SK-N-SH treated with all-trans-retinoic acid at 6 μM for 48 hours (cell line): ENCODE measurements around the gene ZAP70.

ENCODE experiments used
- ATAC-seq: fragments of 200-7000 bp; cut with Tn5 transposase; 3 replicates; pipeline ENCODE4 v1.9.1; 2020; ENCODE audit warnings: mild to moderate bottlenecking, moderate library complexity
- ARNTL ChIP-seq: fragments of 450-650 bp; formaldehyde crosslinking; IDR thresholded peaks from 2 replicates; pipeline ENCODE4 v1.5.0; 2020; ENCODE audit warnings: low read depth, mild to moderate bottlenecking, moderate library complexity, borderline replicate concordance
- BACH2 ChIP-seq: fragments of 250-450 bp; sonication (Bioruptor Pico); IDR thresholded peaks from 2 replicates; pipeline ENCODE4 v1.9.0; 2021; ENCODE audit warnings: mild to moderate bottlenecking, borderline replicate concordance
- CSDC2 ChIP-seq: fragments of 250-450 bp; sonication (Bioruptor Pico); IDR thresholded peaks from 2 replicates; pipeline ENCODE4 v1.5.0; 2020; ENCODE audit warnings: mild to moderate bottlenecking, moderate library complexity
- ESRRG ChIP-seq: fragments of 250-450 bp; sonication (Bioruptor Pico); IDR thresholded peaks from 2 replicates; pipeline ENCODE4 v1.6.1; 2021; ENCODE audit warnings: mild to moderate bottlenecking
- GLIS3 ChIP-seq: fragments of 250-450 bp; sonication (Bioruptor Pico); IDR thresholded peaks from 2 replicates; pipeline ENCODE4 v1.5.0; 2020; ENCODE audit warnings: mild to moderate bottlenecking, moderate library complexity
- ISL1 ChIP-seq: fragments of 250-450 bp; sonication (Bioruptor Pico); IDR thresholded peaks from 2 replicates; pipeline ENCODE4 v2.1.2; 2022; ENCODE audit warnings: mild to moderate bottlenecking, moderate library complexity
- OSR1 ChIP-seq: fragments of 250-450 bp; sonication (Bioruptor Pico); IDR thresholded peaks from 2 replicates; pipeline ENCODE4 v1.8.0; 2022; ENCODE audit warnings: moderate library complexity, mild to moderate bottlenecking, inconsistent platforms
- POU6F1 ChIP-seq: fragments of 250-450 bp; sonication (Bioruptor Pico); IDR thresholded peaks from 2 replicates; pipeline ENCODE4 v1.8.0; 2021; ENCODE audit warnings: low read depth, mild to moderate bottlenecking, moderate library complexity, borderline replicate concordance
- PPARA ChIP-seq: fragments of 250-450 bp; sonication (Bioruptor Pico); IDR thresholded peaks from 2 replicates; pipeline ENCODE4 v1.5.0; 2020; ENCODE audit warnings: mild to moderate bottlenecking, borderline replicate concordance
- SNAI2 ChIP-seq: fragments of 250-450 bp; sonication (Bioruptor Pico); IDR thresholded peaks from 2 replicates; pipeline ENCODE4 v1.5.0; 2020; ENCODE audit warnings: mild to moderate bottlenecking, moderate library complexity
- TCF4 ChIP-seq: fragments of 250-450 bp; sonication (Bioruptor Pico); IDR thresholded peaks from 2 replicates; pipeline ENCODE4 v1.8.0; 2021; ENCODE audit warnings: mild to moderate bottlenecking, moderate library complexity, borderline replicate concordance
- TOX ChIP-seq: fragments of 250-450 bp; sonication (Bioruptor Pico); IDR thresholded peaks from 2 replicates; pipeline ENCODE4 v1.8.0; 2021; ENCODE audit warnings: mild to moderate bottlenecking, moderate library complexity, borderline replicate concordance
- TSHZ2 ChIP-seq: fragments of 250-450 bp; sonication (Bioruptor Pico); IDR thresholded peaks from 2 replicates; pipeline ENCODE4 v1.5.0; 2020; ENCODE audit warnings: mild to moderate bottlenecking, moderate library complexity
- ZFP3 ChIP-seq: fragments of 250-450 bp; sonication (Bioruptor Pico); IDR thresholded peaks from 2 replicates; pipeline ENCODE4 v1.5.0; 2020; ENCODE audit warnings: mild to moderate bottlenecking, moderate library complexity
- ZFP30 ChIP-seq: fragments of 450-650 bp; formaldehyde crosslinking; IDR thresholded peaks from 2 replicates; pipeline ENCODE4 v1.5.0; 2022; ENCODE audit warnings: mild to moderate bottlenecking, moderate library complexity
- ZNF565 ChIP-seq: fragments of 450-650 bp; formaldehyde crosslinking; conservative IDR thresholded peaks from 2 replicates; pipeline ENCODE4 v1.5.0; 2020; ENCODE audit warnings: low read depth, mild to moderate bottlenecking, moderate library complexity
- ZNF8 ChIP-seq: fragments of 450-650 bp; formaldehyde crosslinking; IDR thresholded peaks from 2 replicates; pipeline ENCODE4 v1.5.0; 2020; ENCODE audit warnings: mild to moderate bottlenecking, moderate library complexity
- TF ChIP-seq, protein P1 (sequence below): fragments of 250-450 bp; sonication (Bioruptor Pico); IDR thresholded peaks from 2 replicates; pipeline ENCODE4 v1.5.1; 2021; ENCODE audit warnings: mild to moderate bottlenecking, moderate library complexity
- TF ChIP-seq, protein P2 (sequence below): fragments of 250-450 bp; sonication (Bioruptor Pico); IDR thresholded peaks from 2 replicates; pipeline ENCODE4 v1.8.0; 2020; ENCODE audit warnings: mild to moderate bottlenecking, moderate library complexity, borderline replicate concordance
- TF ChIP-seq, protein P3 (sequence below): fragments of 250-450 bp; sonication (Bioruptor Pico); IDR thresholded peaks from 2 replicates; pipeline ENCODE4 v1.5.1; 2020; ENCODE audit warnings: low read depth, mild to moderate bottlenecking, moderate library complexity

ZAP70 gene

GRCh38 chr2:97747285-97747684, 33.9 kb downstream of the ZAP70 start:
- ATAC-seq, result no peak
- TF ChIP-seq ISL1 (CRISPR knock-in tag), result no peak
- no peak for TF ChIP-seq OSR1 (CRISPR knock-in tag)
- no peak for TF ChIP-seq SNAI2 (CRISPR knock-in tag)
- TF ChIP-seq TOX (CRISPR knock-in tag), result no peak
- no peak for TF ChIP-seq BACH2 (CRISPR knock-in tag)
- TF ChIP-seq POU6F1 (CRISPR knock-in tag), result no peak
- TF ChIP-seq ZNF8 (CRISPR knock-in tag), result no peak
- TF ChIP-seq TCF4 (CRISPR knock-in tag), result no peak
- no peak for TF ChIP-seq ZFP30
- no peak for TF ChIP-seq ESRRG (CRISPR knock-in tag)
- TF ChIP-seq, protein P1, sequence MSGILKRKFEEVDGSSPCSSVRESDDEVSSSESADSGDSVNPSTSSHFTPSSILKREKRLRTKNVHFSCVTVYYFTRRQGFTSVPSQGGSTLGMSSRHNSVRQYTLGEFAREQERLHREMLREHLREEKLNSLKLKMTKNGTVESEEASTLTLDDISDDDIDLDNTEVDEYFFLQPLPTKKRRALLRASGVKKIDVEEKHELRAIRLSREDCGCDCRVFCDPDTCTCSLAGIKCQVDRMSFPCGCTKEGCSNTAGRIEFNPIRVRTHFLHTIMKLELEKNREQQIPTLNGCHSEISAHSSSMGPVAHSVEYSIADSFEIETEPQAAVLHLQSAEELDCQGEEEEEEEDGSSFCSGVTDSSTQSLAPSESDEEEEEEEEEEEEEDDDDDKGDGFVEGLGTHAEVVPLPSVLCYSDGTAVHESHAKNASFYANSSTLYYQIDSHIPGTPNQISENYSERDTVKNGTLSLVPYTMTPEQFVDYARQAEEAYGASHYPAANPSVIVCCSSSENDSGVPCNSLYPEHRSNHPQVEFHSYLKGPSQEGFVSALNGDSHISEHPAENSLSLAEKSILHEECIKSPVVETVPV, result no peak
- TF ChIP-seq ARNTL (CRISPR knock-in tag), result no peak
- TF ChIP-seq, protein P2, sequence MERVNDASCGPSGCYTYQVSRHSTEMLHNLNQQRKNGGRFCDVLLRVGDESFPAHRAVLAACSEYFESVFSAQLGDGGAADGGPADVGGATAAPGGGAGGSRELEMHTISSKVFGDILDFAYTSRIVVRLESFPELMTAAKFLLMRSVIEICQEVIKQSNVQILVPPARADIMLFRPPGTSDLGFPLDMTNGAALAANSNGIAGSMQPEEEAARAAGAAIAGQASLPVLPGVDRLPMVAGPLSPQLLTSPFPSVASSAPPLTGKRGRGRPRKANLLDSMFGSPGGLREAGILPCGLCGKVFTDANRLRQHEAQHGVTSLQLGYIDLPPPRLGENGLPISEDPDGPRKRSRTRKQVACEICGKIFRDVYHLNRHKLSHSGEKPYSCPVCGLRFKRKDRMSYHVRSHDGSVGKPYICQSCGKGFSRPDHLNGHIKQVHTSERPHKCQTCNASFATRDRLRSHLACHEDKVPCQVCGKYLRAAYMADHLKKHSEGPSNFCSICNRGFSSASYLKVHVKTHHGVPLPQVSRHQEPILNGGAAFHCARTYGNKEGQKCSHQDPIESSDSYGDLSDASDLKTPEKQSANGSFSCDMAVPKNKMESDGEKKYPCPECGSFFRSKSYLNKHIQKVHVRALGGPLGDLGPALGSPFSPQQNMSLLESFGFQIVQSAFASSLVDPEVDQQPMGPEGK (CRISPR knock-in tag), result no peak
- TF ChIP-seq TSHZ2 (CRISPR knock-in tag), result no peak
- no peak for TF ChIP-seq ZFP3 (CRISPR knock-in tag)
- TF ChIP-seq, protein P3, sequence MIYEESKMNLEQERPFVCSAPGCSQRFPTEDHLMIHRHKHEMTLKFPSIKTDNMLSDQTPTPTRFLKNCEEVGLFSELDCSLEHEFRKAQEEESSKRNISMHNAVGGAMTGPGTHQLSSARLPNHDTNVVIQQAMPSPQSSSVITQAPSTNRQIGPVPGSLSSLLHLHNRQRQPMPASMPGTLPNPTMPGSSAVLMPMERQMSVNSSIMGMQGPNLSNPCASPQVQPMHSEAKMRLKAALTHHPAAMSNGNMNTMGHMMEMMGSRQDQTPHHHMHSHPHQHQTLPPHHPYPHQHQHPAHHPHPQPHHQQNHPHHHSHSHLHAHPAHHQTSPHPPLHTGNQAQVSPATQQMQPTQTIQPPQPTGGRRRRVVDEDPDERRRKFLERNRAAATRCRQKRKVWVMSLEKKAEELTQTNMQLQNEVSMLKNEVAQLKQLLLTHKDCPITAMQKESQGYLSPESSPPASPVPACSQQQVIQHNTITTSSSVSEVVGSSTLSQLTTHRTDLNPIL (CRISPR knock-in tag), result no peak
- TF ChIP-seq GLIS3 (CRISPR knock-in tag), result no peak
- TF ChIP-seq ZNF565 (CRISPR knock-in tag), result no peak
- no peak for TF ChIP-seq PPARA (CRISPR knock-in tag)
- TF ChIP-seq CSDC2 (CRISPR knock-in tag), result no peak

- TF ChIP-seq GLIS3 (CRISPR knock-in tag), result no peak
- TF ChIP-seq BACH2 (CRISPR knock-in tag), result no peak
- TF ChIP-seq ISL1 (CRISPR knock-in tag), result no peak
- TF ChIP-seq, protein P2 (CRISPR knock-in tag), result no peak
- TF ChIP-seq, protein P3 (CRISPR knock-in tag), result no peak
- TF ChIP-seq TCF4 (CRISPR knock-in tag), result no peak
- no peak for TF ChIP-seq PPARA (CRISPR knock-in tag)
- no peak for ATAC-seq
Observed at GRCh38 chr2:97747716-97748115, 34.3 kb downstream of the ZAP70 start.
